Transverse colon (tissue), 4 donors: ENCODE results near the gene SMIM44. TPM values are rescaled to one million over a fixed set of nuclear protein-coding genes. Genes with fewer than 3 reads are reported as not detected.

Experiments used
- DNase-seq: peaks from one replicate; pipeline ENCODE4 v3.0.0-alpha.2; 2019
- H3K27ac ChIP-seq, 4 donors: fragments of 200-600 bp; sonication (generic); 2 replicates each; pipeline ENCODE4 v1.5.1; 2016 to 2018; ENCODE audit warnings: inconsistent platforms in 4 of 4
- H3K27me3 ChIP-seq: fragments of 200-600 bp; sonication (generic); 2 replicates; pipeline ENCODE4 v1.5.1; 2017; ENCODE audit warnings: inconsistent platforms
- H3K36me3 ChIP-seq, 4 donors: fragments of 200-600 bp; sonication (generic); 2 replicates each; pipeline ENCODE4 v1.5.1; 2017 to 2019; ENCODE audit warnings: inconsistent platforms in 4 of 4
- H3K4me1 ChIP-seq, 4 donors: fragments of 200-600 bp; sonication (generic); 2 replicates each; pipeline ENCODE4 v1.5.1; 2017 to 2020; ENCODE audit warnings: inconsistent platforms in 4 of 4
- H3K4me3 ChIP-seq, 4 donors: fragments of 200-600 bp; sonication (generic); 1 replicate in 1 of 4; 2 replicates in 3 of 4; pipeline versions ENCODE4 v1.5.1 to v1.6.1; 2017 to 2019; ENCODE audit warnings: inconsistent platforms in 4 of 4
- H3K9me3 ChIP-seq, 2 donors: fragments of 200-600 bp; sonication (generic); 2 replicates each; pipeline ENCODE4 v1.5.1; 2017 to 2019; ENCODE audit warnings: inconsistent platforms in 2 of 2
- CTCF ChIP-seq, 5 experiments: fragments of 200-600 bp in 3 of 5; fragments of 450-650 bp in 2 of 5; sonication (generic) in 3 of 5; IDR thresholded peaks; 1 replicate in 2 of 5; 2 replicates in 3 of 5; pipeline ENCODE4 v1.5.1; 2016 to 2017; ENCODE audit warnings: antibody characterized with exemption in 5 of 5, inconsistent platforms in 3 of 5, mild to moderate bottlenecking in 2 of 5, moderate library complexity in 1 of 5
- EP300 ChIP-seq: sonication (generic); formaldehyde crosslinking; IDR thresholded peaks from one replicate; pipeline ENCODE4 v1.6.1; 2017; ENCODE audit warnings: antibody characterized with exemption, low read depth
- POLR2A ChIP-seq: fragments of 450-650 bp; IDR thresholded peaks from one replicate; pipeline ENCODE4 v1.6.1; 2016; ENCODE audit warnings: antibody characterized with exemption, mild to moderate bottlenecking, moderate library complexity
- POLR2AphosphoS5 ChIP-seq, 3 donors: sonication (generic); formaldehyde crosslinking; IDR thresholded peaks; one replicate each; pipeline ENCODE4 v1.6.1; 2016; ENCODE audit warnings: antibody characterized with exemption in 3 of 3
- WGBS, 2 donors: methylation state at CpG; one replicate each; pipeline ENCODE4 v1.1.5; 2018; ENCODE audit warnings: low coverage in 1 of 2; 5-methylcytosine and 5-hydroxymethylcytosine counted together
- in situ Hi-C, 4 donors: fragments of 200-750 bp; cut with MboI; loops; one replicate each; pipeline versions ENCODE4 v1.15.0 to v1.15.1; 2017; ENCODE audit warnings: low sequenced_read_pairs in 3 of 4, low pct_ligation_motif_present in 1 of 4, low pct_unique_long_range_greater_than_20kb in 1 of 4
- intact Hi-C: fragments of 100-400 bp; cut with DNase I; formaldehyde crosslinking; loops from one replicate; pipeline ENCODE4 v1.15.1; 2023; ENCODE audit warnings: low total_unique reads
- total RNA-seq, 4 donors: library from RNA; depleted of rRNA; stranded (reverse); fragments of >200 nt; gene quantifications; one replicate each; pipeline ENCODE4 v1.1.0, GENCODE V29; 2016

SMIM44 gene
- total RNA-seq, 4 donors from 2014 or later = 4.1 to 15.3 TPM; not detected in 2

- no peak for DNase-seq
- 94% methylated on average over 13 to 16 of the region's 16 CpGs for WGBS, 2 donors
- H3K36me3 ChIP-seq = peaks cover 0 to 21% (median 7%) of the 10 kb centered on the region in 4 donors
- in situ Hi-C loops = no loop called here
- no peak overlapping the region for H3K27ac ChIP-seq
- intact Hi-C loops = no loop called here
- TF ChIP-seq POLR2AphosphoS5 (IDR thresholded peaks at IDR 0.05) (no peak), CTCF (IDR thresholded peaks at IDR 0.05) (no peak), POLR2A (no peak), EP300 (no peak)
- no peaks in the 10 kb centered on the region for H3K4me1 ChIP-seq
- H3K4me3 ChIP-seq = no peak overlapping the region
- no peaks in the 10 kb centered on the region for H3K27me3 ChIP-seq
- H3K9me3 ChIP-seq = no peaks in the 10 kb centered on the region
Measured at GRCh38 chr19:3492919-3493318, 9.7 kb upstream of the SMIM44 start.

GRCh38 chr19:3492131-3492839 lies 9.0 kb upstream of the SMIM44 start:
- Histone ChIP-seq H3K36me3 (peaks cover 0 to 21% (median 7%) of the 10 kb centered on the region in 4 donors), H3K4me3 (no peak overlapping the region), H3K9me3 (no peaks in the 10 kb centered on the region), H3K27ac (no peak overlapping the region), H3K27me3 (no peaks in the 10 kb centered on the region), H3K4me1 (no peaks in the 10 kb centered on the region)
- DNase-seq = no peak
- in situ Hi-C loops (no loop called here), intact Hi-C loops (no loop called here)
- no peak for TF ChIP-seq POLR2A
- no peak for TF ChIP-seq POLR2AphosphoS5 (IDR thresholded peaks at IDR 0.05)
- no peak for TF ChIP-seq EP300
- no peak for TF ChIP-seq CTCF (IDR thresholded peaks at IDR 0.05)
- WGBS, 2 donors = 96% methylated on average over 34 of the region's 45 CpGs; no CpG with 5 or more reads in 1 of the 2 donors

- WGBS, 2 donors = 96% methylated on average over 28 of the region's 55 CpGs; no CpG with 5 or more reads in 1 of the 2 donors
- H3K4me3 ChIP-seq = no peak overlapping the region
- intact Hi-C loops (no loop called here), in situ Hi-C loops (no loop called here)
- H3K4me1 ChIP-seq = no peaks in the 10 kb centered on the region
- no peaks in the 10 kb centered on the region for H3K9me3 ChIP-seq
- DNase-seq = no peak
- TF ChIP-seq POLR2A (no peak), POLR2AphosphoS5 (IDR thresholded peaks at IDR 0.05) (no peak), EP300 (no peak)
- H3K36me3 ChIP-seq = peaks cover 0 to 21% (median 7%) of the 10 kb centered on the region in 4 donors
- no peak overlapping the region for H3K27ac ChIP-seq
- H3K27me3 ChIP-seq = no peaks in the 10 kb centered on the region
Measured at GRCh38 chr19:3491396-3492119, 8.3 kb upstream of the SMIM44 start.

DNA sequence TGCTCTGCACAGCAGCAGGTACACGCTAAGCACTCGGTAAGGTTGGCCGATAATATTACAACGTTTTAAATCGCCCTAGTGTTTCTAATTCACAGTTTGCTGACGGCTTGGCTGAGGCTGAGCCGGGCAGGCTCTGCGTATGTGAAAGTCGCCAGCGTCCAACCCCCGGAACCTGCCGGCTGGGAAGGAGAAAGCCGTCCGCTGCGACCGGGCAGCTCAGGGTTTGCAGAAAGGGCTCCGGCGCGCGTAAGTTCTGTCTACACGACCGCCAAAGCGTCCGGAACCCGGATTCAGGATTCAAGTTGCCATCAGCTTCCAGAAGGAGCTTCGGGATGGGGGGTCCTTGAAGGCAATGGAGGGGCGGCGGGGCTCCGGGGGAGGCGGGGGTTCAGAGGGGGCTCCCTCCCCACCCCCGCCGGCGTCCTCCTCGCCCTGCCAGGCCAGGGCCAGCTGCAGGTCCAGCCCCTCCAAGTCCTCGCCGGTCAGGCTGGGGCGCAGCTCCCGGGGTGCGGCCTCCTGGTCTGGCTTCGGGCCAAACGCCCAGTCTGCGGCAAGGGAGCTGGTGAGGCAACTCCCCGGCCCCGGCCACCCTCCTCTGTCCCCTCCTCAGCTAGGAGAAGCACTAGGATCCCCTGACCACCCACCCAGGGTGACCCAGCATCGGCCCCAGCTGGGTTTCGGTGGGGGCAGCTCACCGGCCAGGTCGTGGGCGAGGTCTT lies 575 bp downstream of the SMIM44 start:
- peaks cover 20% of the 10 kb centered on the region for H3K27me3 ChIP-seq
- TF ChIP-seq EP300 = no peak
- TF ChIP-seq POLR2A = no peak
- no peak for TF ChIP-seq POLR2AphosphoS5 (IDR thresholded peaks at IDR 0.05)
- no peak for TF ChIP-seq CTCF (IDR thresholded peaks at IDR 0.05)
- peak; percentile 77 for DNase-seq
- H3K4me3 ChIP-seq = peak overlapping the region in 3 of 4 donors; percentile 22 to 42 (median 38)
- in situ Hi-C loops = loop anchor here in 1 of 4 donors (10.0 kb wide), 1 partner anchor 178 kb away; no protein-coding TSS in a partner anchor
- H3K36me3 ChIP-seq = no peaks in the 10 kb centered on the region
- no peaks in the 10 kb centered on the region for H3K9me3 ChIP-seq
- peaks cover 0 to 24% (median 15%) of the 10 kb centered on the region in 4 donors for H3K4me1 ChIP-seq
- intact Hi-C loops = no loop called here
- WGBS, 2 donors = 54% methylated on average over 33 of the region's 49 CpGs; no CpG with 5 or more reads in 1 of the 2 donors
- peak overlapping the region; percentile 44 to 73 (median 71) for H3K27ac ChIP-seq
